ENCODE results near the gene AK5. TPM values are rescaled to one million over a fixed set of nuclear protein-coding genes. Genes with fewer than 3 reads are reported as not detected.

Gene AK5
- total and polyA plus RNA-seq, 4 donors: 0.06 to 3.0 (median 0.15) TPM; not detected in 1

DNA sequence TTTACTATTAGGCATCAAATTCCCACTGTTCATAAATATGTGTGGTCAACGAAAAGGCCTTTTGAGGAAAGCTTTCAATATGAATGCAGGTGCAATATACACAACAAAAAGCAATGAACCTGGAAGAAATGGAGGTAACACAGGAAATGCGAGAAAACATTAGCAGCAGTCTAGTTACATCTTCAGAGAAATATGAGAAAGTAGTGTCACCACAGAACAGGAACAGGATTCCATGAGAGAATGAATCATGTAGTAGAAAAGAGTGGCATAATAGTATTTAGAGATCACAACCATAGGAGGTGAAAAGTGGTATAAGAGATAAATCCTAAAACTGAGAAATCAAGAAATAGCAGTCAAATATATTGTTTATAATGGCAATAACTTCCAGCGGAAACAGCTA lies 103.7 kb downstream of the AK5 start:
- 91 to 93% methylated on average over 3 of the region's 3 CpGs for WGBS, 2 donors
- Histone ChIP-seq H3K9me3 (ENCODE audit: control insufficient read depth in 4 of 4, insufficient read depth in 3 of 4, low read length in 3 of 4) (no peaks in the 10 kb centered on the region), H3K36me3 (ENCODE audit: control insufficient read depth in 4 of 4, insufficient read depth in 4 of 4, low read length in 4 of 4) (no peaks in the 10 kb centered on the region), H3K4me1 (ENCODE audit: control insufficient read depth in 5 of 5, insufficient read depth in 5 of 5, low read length in 5 of 5) (no peaks in the 10 kb centered on the region), H3K9ac (ENCODE audit: insufficient read depth in 1 of 2, low read length in 2 of 2) (no peak overlapping the region), H3K27ac (ENCODE audit: low read depth in 1 of 2, low read length in 1 of 2) (no peak overlapping the region), H3K4me3 (no peak overlapping the region), H3K27me3 (ENCODE audit: control insufficient read depth in 3 of 3, insufficient read depth in 3 of 3, low read length in 2 of 3) (no peaks in the 10 kb centered on the region)
- no peak for ATAC-seq (ENCODE audit: insufficient read depth, low FRiP score)
- TF ChIP-seq, protein P1, sequence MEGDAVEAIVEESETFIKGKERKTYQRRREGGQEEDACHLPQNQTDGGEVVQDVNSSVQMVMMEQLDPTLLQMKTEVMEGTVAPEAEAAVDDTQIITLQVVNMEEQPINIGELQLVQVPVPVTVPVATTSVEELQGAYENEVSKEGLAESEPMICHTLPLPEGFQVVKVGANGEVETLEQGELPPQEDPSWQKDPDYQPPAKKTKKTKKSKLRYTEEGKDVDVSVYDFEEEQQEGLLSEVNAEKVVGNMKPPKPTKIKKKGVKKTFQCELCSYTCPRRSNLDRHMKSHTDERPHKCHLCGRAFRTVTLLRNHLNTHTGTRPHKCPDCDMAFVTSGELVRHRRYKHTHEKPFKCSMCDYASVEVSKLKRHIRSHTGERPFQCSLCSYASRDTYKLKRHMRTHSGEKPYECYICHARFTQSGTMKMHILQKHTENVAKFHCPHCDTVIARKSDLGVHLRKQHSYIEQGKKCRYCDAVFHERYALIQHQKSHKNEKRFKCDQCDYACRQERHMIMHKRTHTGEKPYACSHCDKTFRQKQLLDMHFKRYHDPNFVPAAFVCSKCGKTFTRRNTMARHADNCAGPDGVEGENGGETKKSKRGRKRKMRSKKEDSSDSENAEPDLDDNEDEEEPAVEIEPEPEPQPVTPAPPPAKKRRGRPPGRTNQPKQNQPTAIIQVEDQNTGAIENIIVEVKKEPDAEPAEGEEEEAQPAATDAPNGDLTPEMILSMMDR (IDR thresholded peaks at IDR 0.05; ENCODE audit: control extremely low read depth, extremely low read depth): no peak
- no peak for DNase-seq

DNA sequence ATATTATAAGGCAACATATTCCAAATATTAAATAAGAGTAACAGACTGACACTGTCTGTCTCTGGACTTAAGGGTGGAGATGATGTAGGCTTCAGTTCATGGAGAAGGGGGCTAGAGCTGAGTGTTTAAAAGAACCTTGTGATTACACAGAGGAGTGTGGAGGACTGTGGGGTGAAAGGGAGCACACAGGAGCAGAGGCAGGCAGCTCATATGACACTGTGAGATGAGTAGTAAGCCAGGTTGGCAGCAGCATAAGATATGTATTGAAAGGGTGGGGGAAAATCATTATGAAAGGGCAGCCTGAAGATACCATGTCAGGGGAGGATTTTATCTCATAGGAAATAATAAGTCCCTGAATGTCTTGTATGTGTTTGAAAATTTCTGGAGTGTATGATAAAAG lies 104.5 kb downstream of the AK5 start:
- H3K4me3 ChIP-seq: no peak overlapping the region
- H3K36me3 ChIP-seq (ENCODE audit: control insufficient read depth in 4 of 4, insufficient read depth in 4 of 4, low read length in 4 of 4): no peaks in the 10 kb centered on the region
- H3K4me1 ChIP-seq (ENCODE audit: control insufficient read depth in 5 of 5, insufficient read depth in 5 of 5, low read length in 5 of 5): no peaks in the 10 kb centered on the region
- no peak for ATAC-seq (ENCODE audit: insufficient read depth, low FRiP score)
- TF ChIP-seq, protein P1 (IDR thresholded peaks at IDR 0.05; ENCODE audit: control extremely low read depth, extremely low read depth): no peak
- no peaks in the 10 kb centered on the region for H3K27me3 ChIP-seq (ENCODE audit: control insufficient read depth in 3 of 3, insufficient read depth in 3 of 3, low read length in 2 of 3)
- H3K9me3 ChIP-seq (ENCODE audit: control insufficient read depth in 4 of 4, insufficient read depth in 3 of 4, low read length in 3 of 4): no peaks in the 10 kb centered on the region
- H3K27ac ChIP-seq (ENCODE audit: low read depth in 1 of 2, low read length in 1 of 2): no peak overlapping the region
- H3K9ac ChIP-seq (ENCODE audit: insufficient read depth in 1 of 2, low read length in 2 of 2): no peak overlapping the region
- no peak for DNase-seq

DNA sequence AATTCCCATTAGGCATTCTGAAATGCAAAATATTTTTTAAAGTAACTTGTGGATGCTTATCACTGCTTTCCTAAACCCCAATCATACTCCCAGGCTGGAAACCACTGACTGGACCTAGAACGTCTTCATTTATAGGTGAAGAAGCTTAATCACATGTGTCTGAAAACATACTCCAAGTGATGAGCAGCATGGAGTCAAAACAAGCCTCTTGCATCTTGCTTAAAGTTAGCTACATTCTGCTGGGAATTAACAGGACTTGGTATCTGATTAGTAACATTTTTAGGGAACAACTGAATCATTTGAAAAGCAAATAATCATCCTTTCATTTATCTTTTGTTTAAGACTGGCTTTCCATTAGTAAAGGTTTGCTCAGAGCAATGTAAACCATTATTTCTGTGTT lies 105.7 kb downstream of the AK5 start:
- TF ChIP-seq, protein P1 (IDR thresholded peaks at IDR 0.05; ENCODE audit: control extremely low read depth, extremely low read depth): no peak
- WGBS, 2 donors: 74 to 92% methylated on average over 1 of the region's 1 CpG
- H3K4me1 ChIP-seq (ENCODE audit: control insufficient read depth in 5 of 5, insufficient read depth in 5 of 5, low read length in 5 of 5): no peaks in the 10 kb centered on the region
- no peak for DNase-seq
- no peak for ATAC-seq (ENCODE audit: insufficient read depth, low FRiP score)
- H3K27me3 ChIP-seq (ENCODE audit: control insufficient read depth in 3 of 3, insufficient read depth in 3 of 3, low read length in 2 of 3): no peaks in the 10 kb centered on the region
- H3K27ac ChIP-seq (ENCODE audit: low read depth in 1 of 2, low read length in 1 of 2): no peak overlapping the region
- no peaks in the 10 kb centered on the region for H3K9me3 ChIP-seq (ENCODE audit: control insufficient read depth in 4 of 4, insufficient read depth in 3 of 4, low read length in 3 of 4)
- no peaks in the 10 kb centered on the region for H3K36me3 ChIP-seq (ENCODE audit: control insufficient read depth in 4 of 4, insufficient read depth in 4 of 4, low read length in 4 of 4)
- no peak overlapping the region for H3K4me3 ChIP-seq
- H3K9ac ChIP-seq (ENCODE audit: insufficient read depth in 1 of 2, low read length in 2 of 2): no peak overlapping the region

DNA sequence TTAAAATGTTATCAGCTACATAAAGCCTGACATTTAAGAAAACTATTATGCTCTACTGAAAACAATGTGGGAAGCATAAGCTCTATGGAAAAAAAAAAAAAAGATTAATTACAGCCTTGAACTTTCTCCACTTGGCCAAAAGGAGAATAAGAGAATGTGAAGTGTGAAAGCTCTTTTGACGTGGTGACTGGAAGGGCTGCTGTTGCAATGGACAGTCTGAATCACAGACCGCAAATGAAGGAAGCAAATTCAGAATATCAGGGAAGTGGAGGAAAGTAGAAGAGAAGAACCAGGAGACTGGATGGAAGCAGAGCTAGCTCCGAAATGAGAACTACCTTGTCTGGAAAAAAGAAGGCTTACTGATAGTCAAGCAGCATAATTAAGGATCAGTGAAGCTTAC lies 106.8 kb downstream of the AK5 start:
- no peaks in the 10 kb centered on the region for H3K27me3 ChIP-seq (ENCODE audit: control insufficient read depth in 3 of 3, insufficient read depth in 3 of 3, low read length in 2 of 3)
- TF ChIP-seq, protein P1 (IDR thresholded peaks at IDR 0.05; ENCODE audit: control extremely low read depth, extremely low read depth): no peak
- no peak overlapping the region for H3K9ac ChIP-seq (ENCODE audit: insufficient read depth in 1 of 2, low read length in 2 of 2)
- H3K4me1 ChIP-seq (ENCODE audit: control insufficient read depth in 5 of 5, insufficient read depth in 5 of 5, low read length in 5 of 5): no peaks in the 10 kb centered on the region
- no peaks in the 10 kb centered on the region for H3K9me3 ChIP-seq (ENCODE audit: control insufficient read depth in 4 of 4, insufficient read depth in 3 of 4, low read length in 3 of 4)
- H3K36me3 ChIP-seq (ENCODE audit: control insufficient read depth in 4 of 4, insufficient read depth in 4 of 4, low read length in 4 of 4): no peaks in the 10 kb centered on the region
- ATAC-seq (ENCODE audit: insufficient read depth, low FRiP score) (peak; percentile 47), DNase-seq (no peak)
- no peak overlapping the region for H3K4me3 ChIP-seq
- WGBS, 2 donors: 54 to 55% methylated on average over 3 of the region's 3 CpGs
- H3K27ac ChIP-seq (ENCODE audit: low read depth in 1 of 2, low read length in 1 of 2): no peak overlapping the region

All from lung (tissue), 12 donors.